HepG2 (cell line): ENCODE data around the gene PRDM12. TPM values are rescaled to one million over a fixed set of nuclear protein-coding genes. Genes with fewer than 3 reads are reported as not detected.

Source experiments
- ATAC-seq: fragments of 200-7000 bp; cut with Tn5 transposase; 3 replicates; pipeline ENCODE4 v1.9.1; 2020; ENCODE audit warnings: mild to moderate bottlenecking, moderate library complexity
- BruUV-seq: library from RNA; stranded (reverse); fragments of 400-500 nt; replicated peaks from 2 replicates; lab custom pipeline; 2021; lab: Mats Ljungman, UMichigan
- CTCF ChIA-PET: fragments of 300-600 bp; formaldehyde crosslinking; extraction: SDS; loops from one replicate; lab custom pipeline; 2021; ENCODE audit warnings: low total read pairs, inconsistent platforms, low intra/inter-chr PET ratio; lab: Yijun Ruan, JAX
- POLR2A ChIA-PET: fragments of 350-600 bp; sonication (Branson Sonifier 250); formaldehyde crosslinking; loops from one replicate; lab custom pipeline; 2020; ENCODE audit warnings: antibody characterized with exemption, inconsistent platforms; lab: Yijun Ruan, JAX
- DNase-seq: peaks from one replicate; pipeline ENCODE4 v3.0.0-alpha.2; 2015; ENCODE audit warnings: low spot score
- FAIRE-seq: peaks from 3 replicates; lab custom pipeline; 2011; peaks lifted over from hg19 to GRCh38; lab: Jason Lieb, UNC
- H2AFZ ChIP-seq: one replicate; pipeline ENCODE4 v1.6.1; 2011; ENCODE audit warnings: low read length, inconsistent platforms
- H3K27ac ChIP-seq: fragments of 300-600 bp; 3 replicates; pipeline ENCODE4 v1.8.0; 2011; ENCODE audit warnings: mixed run types, mild to moderate bottlenecking, mixed read lengths, low read length, inconsistent platforms; ENCODE audit not compliant: insufficient read depth; ENCODE audit errors: extremely low read length
- H3K27me3 ChIP-seq, 2 experiments: fragments of 200-600 bp in 1 of 2; 2 replicates in 1 of 2; 3 replicates in 1 of 2; pipeline versions ENCODE4 v1.6.0 to v1.8.0; 2011; ENCODE audit warnings: low read length in 2 of 2, mild to moderate bottlenecking in 2 of 2, moderate library complexity in 2 of 2, inconsistent platforms in 1 of 2; ENCODE audit not compliant: insufficient read depth in 2 of 2, control insufficient read depth in 1 of 2
- H3K36me3 ChIP-seq, 2 experiments: fragments of 200-600 bp in 1 of 2; replicated peaks in 1 of 2; 2 replicates in 1 of 2; 3 replicates in 1 of 2; pipeline versions ENCODE4 v1.5.1 to v1.8.0; 2011; ENCODE audit warnings: low read length in 2 of 2, inconsistent platforms in 1 of 2; ENCODE audit not compliant: insufficient read depth in 2 of 2, control insufficient read depth in 1 of 2
- H3K4me1 ChIP-seq: 2 replicates; pipeline ENCODE4 v1.5.1; 2012; ENCODE audit warnings: low read length, inconsistent platforms; ENCODE audit not compliant: insufficient read depth
- H3K4me2 ChIP-seq: 2 replicates; pipeline ENCODE4 v1.6.0; 2011; ENCODE audit warnings: low read depth, low read length, inconsistent platforms
- H3K4me3 ChIP-seq, 3 experiments: fragments of 200-600 bp in 1 of 3; sonication (generic), shearing (Covaris generic) in 1 of 3; replicated peaks in 1 of 3; 2 replicates each; pipeline ENCODE4 v1.5.1; 2011 to 2016; ENCODE audit warnings: low read length in 3 of 3, inconsistent platforms in 2 of 3, low read depth in 2 of 3, mild to moderate bottlenecking in 2 of 3, control low read depth in 1 of 3, mixed read lengths in 1 of 3; ENCODE audit not compliant: insufficient read depth in 1 of 3
- H3K79me2 ChIP-seq: one replicate; pipeline ENCODE4 v1.6.1; 2011; ENCODE audit warnings: low read length, inconsistent platforms; ENCODE audit not compliant: insufficient read depth
- H3K9ac ChIP-seq: 2 replicates; pipeline ENCODE4 v1.6.0; 2011; ENCODE audit warnings: mild to moderate bottlenecking, low read depth, low read length, inconsistent platforms; ENCODE audit not compliant: insufficient read depth
- H3K9me3 ChIP-seq: 2 replicates; pipeline ENCODE4 v1.5.1; 2012; ENCODE audit warnings: mild to moderate bottlenecking, low read length
- H4K20me1 ChIP-seq: 2 replicates; pipeline ENCODE4 v1.6.0; 2011; ENCODE audit warnings: inconsistent platforms, mild to moderate bottlenecking, low read length, moderate library complexity; ENCODE audit not compliant: insufficient read depth
- ADNP ChIP-seq: sonication (generic); formaldehyde crosslinking; IDR thresholded peaks from 2 replicates; pipeline ENCODE4 v1.4.0; 2020; ENCODE audit warnings: missing genetic modification reagents
- ARNT ChIP-seq: fragments of 450-650 bp; IDR thresholded peaks from 2 replicates; pipeline ENCODE4 v1.6.1; 2017
- EED ChIP-seq: sonication (generic); formaldehyde crosslinking; IDR thresholded peaks from 2 replicates; pipeline ENCODE4 v1.5.0; 2020; ENCODE audit warnings: mild to moderate bottlenecking, missing genetic modification reagents
- ELF1 ChIP-seq: sonication (generic); formaldehyde crosslinking; IDR thresholded peaks from 2 replicates; pipeline ENCODE4 v1.4.0; 2020; ENCODE audit warnings: missing genetic modification reagents
- FOXK1 ChIP-seq: sonication (generic); formaldehyde crosslinking; IDR thresholded peaks from 2 replicates; pipeline ENCODE4 v1.4.0; 2020; ENCODE audit warnings: low read depth, missing genetic modification reagents, borderline replicate concordance
- MTF2 ChIP-seq: sonication (generic); formaldehyde crosslinking; IDR thresholded peaks from 2 replicates; pipeline ENCODE4 v1.5.0; 2020; ENCODE audit warnings: missing genetic modification reagents, borderline replicate concordance
- MYNN ChIP-seq: sonication (generic); formaldehyde crosslinking; IDR thresholded peaks from 2 replicates; pipeline ENCODE4 v1.4.0; 2020; ENCODE audit warnings: mild to moderate bottlenecking, low read depth, missing genetic modification reagents
- PHF21A ChIP-seq: sonication (generic); formaldehyde crosslinking; IDR thresholded peaks from 2 replicates; pipeline ENCODE4 v1.5.0; 2020; ENCODE audit warnings: mild to moderate bottlenecking, missing genetic modification reagents
- RXRB ChIP-seq: IDR thresholded peaks from 2 replicates; pipeline ENCODE4 v1.6.1; 2016; ENCODE audit warnings: borderline replicate concordance, missing genetic modification reagents, missing compliant biosample characterization
- SMAD1 ChIP-seq: sonication (generic); formaldehyde crosslinking; IDR thresholded peaks from 2 replicates; pipeline ENCODE4 v1.4.0; 2020; ENCODE audit warnings: missing genetic modification reagents, low read depth, mild to moderate bottlenecking, borderline replicate concordance
- SNAI1 ChIP-seq: sonication (generic); formaldehyde crosslinking; IDR thresholded peaks from 2 replicates; pipeline ENCODE4 v1.5.0; 2020; ENCODE audit warnings: mild to moderate bottlenecking, missing genetic modification reagents, borderline replicate concordance
- SP5 ChIP-seq: IDR thresholded peaks from 2 replicates; pipeline ENCODE4 v1.6.1; 2016; ENCODE audit warnings: low read depth, borderline replicate concordance
- WIZ ChIP-seq: sonication (generic); formaldehyde crosslinking; IDR thresholded peaks from 2 replicates; pipeline ENCODE4 v1.5.1; 2020; ENCODE audit warnings: mild to moderate bottlenecking, missing genetic modification reagents
- ZNF563 ChIP-seq: sonication (generic); formaldehyde crosslinking; IDR thresholded peaks from 2 replicates; pipeline ENCODE4 v1.8.0; 2022; ENCODE audit warnings: mild to moderate bottlenecking, moderate library complexity, missing genetic modification reagents
- ZNF629 ChIP-seq: sonication (generic); formaldehyde crosslinking; conservative IDR thresholded peaks from 2 replicates; pipeline ENCODE4 v1.5.0; 2020; ENCODE audit warnings: missing genetic modification reagents
- ZNF816 ChIP-seq: sonication (generic); formaldehyde crosslinking; IDR thresholded peaks from 2 replicates; pipeline ENCODE4 v1.8.0; 2022; ENCODE audit warnings: missing genetic modification reagents, mild to moderate bottlenecking, borderline replicate concordance
- WGBS: methylation state at CpG from one replicate; pipeline ENCODE4 v1.1.6; 2017; ENCODE audit warnings: low lambda C conversion rate; 5-methylcytosine and 5-hydroxymethylcytosine counted together
- in situ Hi-C: cut with HindIII; loops from 2 replicates; pipeline ENCODE4 v1.10.0; 2017; ENCODE audit warnings: low pct_unique_long_range_greater_than_20kb; ENCODE audit not compliant: extremely low pct_ligation_motif_present
- intact Hi-C: fragments of 100-400 bp; cut with micrococcal nuclease; formaldehyde crosslinking; loops from one replicate; pipeline ENCODE4 v1.10.0; 2022; ENCODE audit not compliant: unreplicated experiment
- polyA plus RNA-seq, 8 experiments: library from polyadenylated mRNA; depleted of rRNA in 3 of 8; stranded (reverse) in 7 of 8; unstranded in 1 of 8; fragments of >200 nt; fragmentation: Illumina TruSeq in 4 of 8; extraction: Trizol in 4 of 8; gene quantifications; 2 replicates each; pipeline versions ENCODE4 v1.2.1 to v1.2.3, GENCODE V29; 2011 to 2016; ENCODE audit warnings: low read depth in 4 of 8, missing spikeins in 1 of 8, mixed read lengths in 1 of 8; ENCODE audit not compliant: insufficient read depth in 1 of 8
- total RNA-seq, 5 experiments: library from RNA; depleted of rRNA; stranded (reverse); fragments of >200 nt; fragmentation: Illumina TruSeq; extraction: Trizol; gene quantifications; 2 replicates each; pipeline ENCODE4 v1.2.3, GENCODE V29; 2016; ENCODE audit warnings: low read depth in 1 of 5
- TF ChIP-seq, protein P1 (sequence below): sonication (generic); formaldehyde crosslinking; conservative IDR thresholded peaks from 2 replicates; pipeline ENCODE4 v1.4.0; 2020; ENCODE audit warnings: mild to moderate bottlenecking, missing genetic modification reagents, moderate library complexity

The PRDM12 gene
- total and polyA plus RNA-seq, 2 of the 13 experiments (the other 11 are each of a cell fraction or from before 2014, with no cell fraction given) = 0.04 to 0.07 TPM

DNA sequence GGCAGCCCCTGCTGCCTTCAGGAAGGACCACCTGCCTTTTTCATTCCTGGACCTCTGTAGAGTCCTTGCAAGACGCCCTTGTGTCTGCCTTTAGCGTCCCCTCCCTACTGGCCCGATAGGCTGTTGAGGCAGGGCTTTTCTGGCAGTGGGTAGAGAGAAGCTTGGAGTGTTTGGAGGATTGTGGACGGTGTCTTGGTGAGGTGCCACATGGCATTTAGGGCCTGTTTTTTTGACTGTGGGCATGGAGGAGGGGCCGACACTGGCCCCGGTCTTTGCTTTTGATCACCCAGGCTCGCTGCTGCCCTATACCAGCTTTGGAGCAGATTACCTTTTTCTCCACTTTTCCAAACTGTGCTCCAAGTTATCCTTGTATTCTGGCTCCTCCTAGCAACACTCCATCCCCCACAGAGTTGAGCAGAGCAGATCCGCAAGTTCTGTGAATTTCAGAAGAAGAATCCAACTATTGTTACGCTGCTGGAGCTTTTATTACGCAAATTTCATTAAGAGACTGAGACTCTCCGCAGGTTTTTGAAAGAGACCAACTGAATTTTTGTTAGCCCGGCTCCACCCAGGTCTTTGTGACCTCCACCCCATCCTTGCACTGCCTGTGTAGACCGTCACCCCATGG, 34.8 kb upstream of the PRDM12 start:
- Histone ChIP-seq H3K27ac (no peak overlapping the region), H3K36me3 (peaks cover 42 to 84% of the 10 kb centered on the region in 2 experiments), H2AFZ (no peak overlapping the region)
- in situ Hi-C loops = no loop called here
- BruUV-seq = no TSS peak
- TF ChIP-seq ELF1 (CRISPR knock-in tag) = no peak
- TF ChIP-seq FOXK1 (CRISPR knock-in tag) = no peak
- TF ChIP-seq WIZ (CRISPR knock-in tag) = no peak
- no peak for TF ChIP-seq EED (CRISPR knock-in tag)
- no peak for TF ChIP-seq ZNF629 (CRISPR knock-in tag)
- TF ChIP-seq PHF21A = no peak
- no peak for TF ChIP-seq MTF2 (CRISPR knock-in tag)
- no peak for TF ChIP-seq ZNF816 (CRISPR knock-in tag)
- TF ChIP-seq, all 625 proteins: peak for 0
- intact Hi-C loops = no loop called here
- Histone ChIP-seq H3K79me2 (no peaks in the 10 kb centered on the region), H3K27me3 (no peaks in the 10 kb centered on the region), H3K9me3 (no peaks in the 10 kb centered on the region), H3K4me1 (no peaks in the 10 kb centered on the region), H3K4me3 (no peak overlapping the region), H3K9ac (no peak overlapping the region), H3K4me2 (no peak overlapping the region), H4K20me1 (peaks cover 2% of the 10 kb centered on the region; the same call in 1 of the 2 replicates)
- CTCF ChIA-PET = no interaction called here
- FAIRE-seq (no peak), ATAC-seq (no peak), DNase-seq (no peak)
- WGBS = 98% methylated on average over 12 of the region's 13 CpGs
- POLR2A ChIA-PET = no interaction called here

- no peaks in the 10 kb centered on the region for H3K4me1 ChIP-seq
- peaks cover 2% of the 10 kb centered on the region; the same call in 1 of the 2 replicates for H4K20me1 ChIP-seq
- POLR2A ChIA-PET = no interaction called here
- FAIRE-seq (no peak), ATAC-seq (no peak), DNase-seq (no peak)
- no peak overlapping the region for H3K9ac ChIP-seq
- CTCF ChIA-PET = no interaction called here
- intact Hi-C loops (no loop called here), in situ Hi-C loops (no loop called here)
- no peak overlapping the region for H3K27ac ChIP-seq
- no peaks in the 10 kb centered on the region for H3K9me3 ChIP-seq
- no peaks in the 10 kb centered on the region for H3K79me2 ChIP-seq
- WGBS = 100% methylated on average over 1 of the region's 4 CpGs
- H3K4me2 ChIP-seq = no peak overlapping the region
- H3K36me3 ChIP-seq = peaks cover 44 to 84% of the 10 kb centered on the region in 2 experiments
- no peak overlapping the region for H2AFZ ChIP-seq
- H3K27me3 ChIP-seq = no peaks in the 10 kb centered on the region
- BruUV-seq = no TSS peak
- no peak overlapping the region for H3K4me3 ChIP-seq
- no peak for TF ChIP-seq SNAI1
- TF ChIP-seq, protein P1, sequence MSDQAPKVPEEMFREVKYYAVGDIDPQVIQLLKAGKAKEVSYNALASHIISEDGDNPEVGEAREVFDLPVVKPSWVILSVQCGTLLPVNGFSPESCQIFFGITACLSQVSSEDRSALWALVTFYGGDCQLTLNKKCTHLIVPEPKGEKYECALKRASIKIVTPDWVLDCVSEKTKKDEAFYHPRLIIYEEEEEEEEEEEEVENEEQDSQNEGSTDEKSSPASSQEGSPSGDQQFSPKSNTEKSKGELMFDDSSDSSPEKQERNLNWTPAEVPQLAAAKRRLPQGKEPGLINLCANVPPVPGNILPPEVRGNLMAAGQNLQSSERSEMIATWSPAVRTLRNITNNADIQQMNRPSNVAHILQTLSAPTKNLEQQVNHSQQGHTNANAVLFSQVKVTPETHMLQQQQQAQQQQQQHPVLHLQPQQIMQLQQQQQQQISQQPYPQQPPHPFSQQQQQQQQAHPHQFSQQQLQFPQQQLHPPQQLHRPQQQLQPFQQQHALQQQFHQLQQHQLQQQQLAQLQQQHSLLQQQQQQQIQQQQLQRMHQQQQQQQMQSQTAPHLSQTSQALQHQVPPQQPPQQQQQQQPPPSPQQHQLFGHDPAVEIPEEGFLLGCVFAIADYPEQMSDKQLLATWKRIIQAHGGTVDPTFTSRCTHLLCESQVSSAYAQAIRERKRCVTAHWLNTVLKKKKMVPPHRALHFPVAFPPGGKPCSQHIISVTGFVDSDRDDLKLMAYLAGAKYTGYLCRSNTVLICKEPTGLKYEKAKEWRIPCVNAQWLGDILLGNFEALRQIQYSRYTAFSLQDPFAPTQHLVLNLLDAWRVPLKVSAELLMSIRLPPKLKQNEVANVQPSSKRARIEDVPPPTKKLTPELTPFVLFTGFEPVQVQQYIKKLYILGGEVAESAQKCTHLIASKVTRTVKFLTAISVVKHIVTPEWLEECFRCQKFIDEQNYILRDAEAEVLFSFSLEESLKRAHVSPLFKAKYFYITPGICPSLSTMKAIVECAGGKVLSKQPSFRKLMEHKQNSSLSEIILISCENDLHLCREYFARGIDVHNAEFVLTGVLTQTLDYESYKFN (CRISPR knock-in tag) = no peak
- TF ChIP-seq SP5 (CRISPR knock-in tag) = no peak
- TF ChIP-seq ZNF563 (CRISPR knock-in tag) = no peak
- TF ChIP-seq RXRB = no peak
- no peak for TF ChIP-seq ARNT
- no peak for TF ChIP-seq ADNP (CRISPR knock-in tag)
- TF ChIP-seq SMAD1 (CRISPR knock-in tag) = no peak
- TF ChIP-seq MYNN (CRISPR knock-in tag) = no peak
Measured at GRCh38 chr9:130630071-130630450, 34.3 kb upstream of the PRDM12 start.
